PC-9 (cell line): ENCODE data around the gene DNAH7. TPM values are rescaled to one million over a fixed set of nuclear protein-coding genes. Genes with fewer than 3 reads are reported as not detected.

ENCODE experiments used
- BruUV-seq: library from RNA; stranded (reverse); fragments of 400-500 nt; replicated peaks from 2 replicates; lab custom pipeline; 2021; lab: Mats Ljungman, UMichigan
- CTCF ChIA-PET: fragments of 300-600 bp; sonication (Branson Sonifier 250); formaldehyde crosslinking; loops from one replicate; lab custom pipeline; 2022; ENCODE audit warnings: antibody characterized with exemption; lab: Charles Lee
- POLR2A ChIA-PET: fragments of 300-600 bp; sonication (Branson Sonifier 250); formaldehyde crosslinking; loops from one replicate; lab custom pipeline; 2022; ENCODE audit warnings: antibody characterized with exemption; ENCODE audit not compliant: unreplicated experiment; lab: Charles Lee
- DNase-seq, 2 experiments: peaks; one replicate each; pipeline versions ENCODE4 v3.0.0 to v3.0.0-alpha.2; 2015 to 2022; ENCODE audit warnings: mixed read lengths in 1 of 2
- H2AFZ ChIP-seq: fragments of 200-600 bp; sonication (generic); 2 replicates; pipeline ENCODE4 v1.8.1; 2017; ENCODE audit warnings: antibody characterized with exemption
- H3F3A ChIP-seq: fragments of 200-600 bp; sonication (generic); 2 replicates; pipeline ENCODE4 v1.8.1; 2017; ENCODE audit warnings: antibody characterized with exemption, mild to moderate bottlenecking, low read depth; ENCODE audit not compliant: insufficient read depth
- H3K27ac ChIP-seq: fragments of 200-600 bp; sonication (generic); 2 replicates; pipeline ENCODE4 v1.6.1; 2016; ENCODE audit warnings: mixed run types
- H3K27me3 ChIP-seq: fragments of 200-600 bp; sonication (generic); 2 replicates; pipeline ENCODE4 v1.6.1; 2016; ENCODE audit warnings: low read depth, mixed run types; ENCODE audit not compliant: insufficient read depth
- H3K36me3 ChIP-seq: fragments of 200-600 bp; sonication (generic); 2 replicates; pipeline ENCODE4 v1.6.1; 2016; ENCODE audit warnings: low read depth, mixed run types
- H3K4me1 ChIP-seq: fragments of 200-600 bp; sonication (generic); replicated peaks from 2 replicates; pipeline ENCODE4 v1.6.1; 2016; ENCODE audit warnings: mixed run types; ENCODE audit not compliant: insufficient read depth
- H3K4me2 ChIP-seq: fragments of 200-600 bp; sonication (generic); 2 replicates; pipeline ENCODE4 v1.6.1; 2017; ENCODE audit warnings: mixed run types
- H3K4me3 ChIP-seq: fragments of 200-600 bp; sonication (generic); 2 replicates; pipeline ENCODE4 v1.6.1; 2016; ENCODE audit warnings: mixed run types
- H3K79me2 ChIP-seq: fragments of 200-600 bp; sonication (generic); 2 replicates; pipeline ENCODE4 v1.6.1; 2017; ENCODE audit warnings: low read depth, mixed run types
- H3K9me2 ChIP-seq: fragments of 200-600 bp; sonication (generic); 2 replicates; pipeline ENCODE4 v1.8.1; 2017; ENCODE audit warnings: mild to moderate bottlenecking; ENCODE audit not compliant: insufficient read depth
- H3K9me3 ChIP-seq: fragments of 200-600 bp; sonication (generic); 2 replicates; pipeline ENCODE4 v1.8.1; 2016; ENCODE audit warnings: low read depth; ENCODE audit not compliant: insufficient read depth
- H4K20me1 ChIP-seq: fragments of 200-600 bp; sonication (generic); 2 replicates; pipeline ENCODE4 v1.8.1; 2017; ENCODE audit not compliant: insufficient read depth
- EZH2 ChIP-seq: fragments of 200-600 bp; sonication (generic); IDR thresholded peaks from 2 replicates; pipeline ENCODE4 v1.8.0; 2017; ENCODE audit warnings: antibody characterized with exemption, low read depth
- intact Hi-C: fragments of 100-400 bp; cut with micrococcal nuclease; formaldehyde crosslinking; loops from one replicate; pipeline ENCODE4 v1.10.0; 2022; ENCODE audit not compliant: unreplicated experiment
- total RNA-seq: library from RNA; stranded (reverse); gene quantifications from 2 replicates; pipeline ENCODE4 v1.2.3, GENCODE V29; 2021
- TF ChIP-seq, protein P1 (sequence below): fragments of 200-600 bp; sonication (generic); conservative IDR thresholded peaks from 2 replicates; pipeline ENCODE4 v1.6.1; 2017; ENCODE audit warnings: mixed run types, antibody characterized with exemption, mild to moderate bottlenecking, moderate library complexity

DNAH7 gene
- total RNA-seq, 1 experiment from 2014 or later: 3.8 TPM

DNA sequence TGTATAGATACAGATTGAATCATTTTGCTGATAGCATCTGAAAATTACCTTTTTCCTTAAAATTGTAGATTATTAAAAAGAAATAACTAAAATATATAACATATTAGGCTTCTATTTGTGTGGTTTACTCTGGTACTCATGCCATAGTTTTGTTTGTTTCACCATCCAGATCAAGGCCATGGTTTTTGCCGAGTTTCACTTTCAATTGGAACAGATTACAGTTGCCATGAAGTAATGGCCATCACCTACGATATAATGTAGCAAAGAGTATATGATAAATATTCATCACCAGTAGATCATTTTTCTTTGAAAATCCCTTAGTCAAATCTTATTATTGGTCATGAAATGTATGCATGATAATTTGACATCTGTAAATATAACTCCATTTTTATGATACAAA, 11.9 kb upstream of the DNAH7 start:
- DNase-seq: no peak
- Histone ChIP-seq H3K4me2 (no peak overlapping the region), H3K27me3 (no peaks in the 10 kb centered on the region), H3K27ac (no peak overlapping the region), H3K36me3 (no peaks in the 10 kb centered on the region), H3K9me3 (no peaks in the 10 kb centered on the region), H3K79me2 (no peaks in the 10 kb centered on the region), H3F3A (no peaks in the 10 kb centered on the region), H3K9me2 (no peaks in the 10 kb centered on the region), H3K4me1 (no peaks in the 10 kb centered on the region), H2AFZ (no peak overlapping the region), H4K20me1 (no peaks in the 10 kb centered on the region), H3K4me3 (no peak overlapping the region)
- no TSS peak for BruUV-seq
- ChIA-PET CTCF (no interaction called here), POLR2A (no interaction called here)
- intact Hi-C loops: no loop called here
- TF ChIP-seq, protein P1, sequence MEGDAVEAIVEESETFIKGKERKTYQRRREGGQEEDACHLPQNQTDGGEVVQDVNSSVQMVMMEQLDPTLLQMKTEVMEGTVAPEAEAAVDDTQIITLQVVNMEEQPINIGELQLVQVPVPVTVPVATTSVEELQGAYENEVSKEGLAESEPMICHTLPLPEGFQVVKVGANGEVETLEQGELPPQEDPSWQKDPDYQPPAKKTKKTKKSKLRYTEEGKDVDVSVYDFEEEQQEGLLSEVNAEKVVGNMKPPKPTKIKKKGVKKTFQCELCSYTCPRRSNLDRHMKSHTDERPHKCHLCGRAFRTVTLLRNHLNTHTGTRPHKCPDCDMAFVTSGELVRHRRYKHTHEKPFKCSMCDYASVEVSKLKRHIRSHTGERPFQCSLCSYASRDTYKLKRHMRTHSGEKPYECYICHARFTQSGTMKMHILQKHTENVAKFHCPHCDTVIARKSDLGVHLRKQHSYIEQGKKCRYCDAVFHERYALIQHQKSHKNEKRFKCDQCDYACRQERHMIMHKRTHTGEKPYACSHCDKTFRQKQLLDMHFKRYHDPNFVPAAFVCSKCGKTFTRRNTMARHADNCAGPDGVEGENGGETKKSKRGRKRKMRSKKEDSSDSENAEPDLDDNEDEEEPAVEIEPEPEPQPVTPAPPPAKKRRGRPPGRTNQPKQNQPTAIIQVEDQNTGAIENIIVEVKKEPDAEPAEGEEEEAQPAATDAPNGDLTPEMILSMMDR: no peak
- no peak for TF ChIP-seq EZH2

- Histone ChIP-seq H3K9me2 (no peaks in the 10 kb centered on the region), H3K36me3 (no peaks in the 10 kb centered on the region), H3K27ac (no peak overlapping the region), H3K27me3 (no peaks in the 10 kb centered on the region), H3F3A (no peaks in the 10 kb centered on the region), H3K4me3 (no peak overlapping the region), H4K20me1 (no peaks in the 10 kb centered on the region), H3K4me2 (no peak overlapping the region), H3K4me1 (no peaks in the 10 kb centered on the region), H2AFZ (no peak overlapping the region), H3K9me3 (no peaks in the 10 kb centered on the region), H3K79me2 (no peaks in the 10 kb centered on the region)
- no TSS peak for BruUV-seq
- CTCF ChIA-PET: no interaction called here
- intact Hi-C loops: loop anchor here (2.0 to 5.0 kb wide), 3 partner anchors 92 to 678 kb away; partner anchors contain the start of gene STK17B
- POLR2A ChIA-PET: no interaction called here
- peak in 1 of 2 experiments; percentile 38 for DNase-seq
- TF ChIP-seq, protein P1: no peak
- TF ChIP-seq EZH2: no peak
Observed at GRCh38 chr2:196079052-196079451, 10.4 kb upstream of the DNAH7 start.

DNA sequence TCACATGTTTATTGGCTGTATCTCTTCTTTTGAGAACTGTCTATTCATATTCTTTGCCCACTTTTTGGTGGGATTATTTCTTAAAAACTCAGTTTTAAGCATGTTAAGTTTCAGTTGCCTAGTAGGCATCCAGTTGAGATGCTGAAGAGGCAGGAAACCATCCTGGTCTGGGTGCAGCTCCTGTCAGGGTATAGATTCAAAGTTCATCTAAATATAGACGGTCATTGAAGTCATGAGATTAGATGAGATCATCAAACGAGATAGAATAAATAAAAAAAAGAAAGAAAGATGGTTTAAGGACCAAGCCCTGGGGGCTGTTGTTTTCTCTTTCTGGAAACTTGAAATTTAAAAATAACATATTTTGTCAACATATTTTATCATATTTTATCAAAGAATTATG, 9.2 kb upstream of the DNAH7 start:
- CTCF ChIA-PET: interaction anchor here (0.5 kb wide), 1 partner anchor 10 kb away, joined by 3 read pairs; no protein-coding TSS in a partner anchor
- H3K27me3 ChIP-seq: no peaks in the 10 kb centered on the region

More for the DNA sequence above, 9.2 kb upstream of the DNAH7 start:
- H3K4me2 ChIP-seq: no peak overlapping the region
- no peaks in the 10 kb centered on the region for H4K20me1 ChIP-seq
- intact Hi-C loops: loop anchor here (1.0 to 5.0 kb wide), 6 partner anchors 93 to 679 kb away; partner anchors contain the start of gene STK17B
- no peaks in the 10 kb centered on the region for H3K4me1 ChIP-seq
- H3K79me2 ChIP-seq: no peaks in the 10 kb centered on the region
- TF ChIP-seq, protein P1: no peak
- TF ChIP-seq EZH2: no peak
- DNase-seq: no peak
- no peaks in the 10 kb centered on the region for H3F3A ChIP-seq
- H3K27ac ChIP-seq: no peak overlapping the region
- no TSS peak for BruUV-seq
- no peaks in the 10 kb centered on the region for H3K9me2 ChIP-seq
- no peak overlapping the region for H3K4me3 ChIP-seq
- H3K36me3 ChIP-seq: no peaks in the 10 kb centered on the region
- H2AFZ ChIP-seq: no peak overlapping the region
- POLR2A ChIA-PET: interaction anchor here (0.5 kb wide), 1 partner anchor 237 kb away, joined by 4 read pairs; no protein-coding TSS in a partner anchor
- no peaks in the 10 kb centered on the region for H3K9me3 ChIP-seq
